HCT116 (cell line): Measurements from ENCODE around the gene DCP2. TPM values are rescaled to one million over a fixed set of nuclear protein-coding genes. Genes with fewer than 3 reads are reported as not detected.
"Not testable (repeated sequence)": the region's sequence is repeated elsewhere in the genome, so short reads cannot be mapped to it uniquely, and the experiment has no call there.

Experiments
- ATAC-seq: fragments of 200-7000 bp; cut with Tn5 transposase; 2 replicates; pipeline ENCODE4 v1.9.1; 2020; ENCODE audit warnings: mild to moderate bottlenecking, moderate library complexity
- BruUV-seq: library from RNA; stranded (reverse); fragments of 400-500 nt; replicated peaks from 2 replicates; lab custom pipeline; 2021; lab: Mats Ljungman, UMichigan
- CTCF ChIA-PET: fragments of 300-600 bp; sonication (Branson Sonifier 250); formaldehyde crosslinking; loops from one replicate; lab custom pipeline; 2021; ENCODE audit warnings: antibody characterized with exemption; lab: Charles Lee
- POLR2A ChIA-PET: fragments of 300-600, 350-600 bp; sonication (Branson Sonifier 250); formaldehyde crosslinking; loops from one replicate; lab custom pipeline; 2021; ENCODE audit warnings: antibody characterized with exemption; lab: Charles Lee
- RAD21 ChIA-PET, 2 experiments: fragments of 300-600 bp; sonication (Branson Sonifier 250); formaldehyde crosslinking; loops; one replicate each; lab custom pipeline; 2023; ENCODE audit warnings: low total read pairs in 2 of 2; ENCODE audit not compliant: uncharacterized antibody in 2 of 2, unreplicated experiment in 2 of 2, low non-redundant PET in 1 of 2; lab: Charles Lee
- DNase-seq: peaks from one replicate; pipeline ENCODE4 v3.0.0-alpha.2; 2010; ENCODE audit warnings: low read depth, low spot score
- H2AFZ ChIP-seq: fragments of 200-600 bp; shearing (Covaris generic), sonication (generic); 2 replicates; pipeline ENCODE4 v1.6.1; 2017; ENCODE audit warnings: low read depth, mixed run types, mixed read lengths, antibody characterized with exemption, low read length; ENCODE audit not compliant: poor library complexity, severe bottlenecking
- H3K27ac ChIP-seq: 2 replicates; pipeline ENCODE4 v1.5.1; 2012; ENCODE audit warnings: low read depth, low read length
- H3K27me3 ChIP-seq: fragments of 200-600 bp; sonication (generic); 2 replicates; pipeline ENCODE4 v1.6.1; 2016; ENCODE audit warnings: mixed run types, low read length, mixed read lengths; ENCODE audit not compliant: insufficient read depth
- H3K36me3 ChIP-seq, 2 experiments: fragments of 200-500 bp in 1 of 2; fragments of 200-600 bp in 1 of 2; sonication (Bioruptor generic) in 1 of 2; sonication (generic) in 1 of 2; 2 replicates each; pipeline versions ENCODE4 v1.5.1 to v1.6.1; 2014 to 2016; ENCODE audit warnings: low read length in 2 of 2, inconsistent platforms in 1 of 2, mixed read lengths in 1 of 2, mixed run types in 1 of 2; ENCODE audit not compliant: insufficient read depth in 2 of 2, control insufficient read depth in 1 of 2
- H3K4me1 ChIP-seq, 2 experiments: fragments of 200-600 bp in 1 of 2; sonication (generic) in 1 of 2; 2 replicates each; pipeline versions ENCODE4 v1.5.1 to v1.6.1; 2012 to 2017; ENCODE audit warnings: low read length in 2 of 2, inconsistent platforms in 1 of 2, mild to moderate bottlenecking in 1 of 2, mixed read lengths in 1 of 2, mixed run types in 1 of 2, moderate library complexity in 1 of 2; ENCODE audit not compliant: insufficient read depth in 2 of 2, control insufficient read depth in 1 of 2
- H3K4me2 ChIP-seq: fragments of 200-600 bp; sonication (generic); 2 replicates; pipeline ENCODE4 v1.6.1; 2017; ENCODE audit warnings: mixed run types, low read length, mixed read lengths
- H3K4me3 ChIP-seq, 2 experiments: fragments of 200-600 bp in 1 of 2; sonication (generic) in 1 of 2; replicated peaks in 1 of 2; 2 replicates each; pipeline ENCODE4 v1.5.1; 2011 to 2016; ENCODE audit warnings: low read length in 2 of 2, control low read depth in 1 of 2, low read depth in 1 of 2, mild to moderate bottlenecking in 1 of 2, mixed read lengths in 1 of 2, mixed run types in 1 of 2
- H3K79me2 ChIP-seq: fragments of 200-600 bp; sonication (generic); 2 replicates; pipeline ENCODE4 v1.6.1; 2017; ENCODE audit warnings: mild to moderate bottlenecking, mixed run types, low read length, moderate library complexity, mixed read lengths; ENCODE audit not compliant: insufficient read depth
- H3K9ac ChIP-seq: fragments of 200-600 bp; sonication (generic); 2 replicates; pipeline ENCODE4 v1.6.1; 2016; ENCODE audit warnings: low read length, mixed read lengths
- H3K9me2 ChIP-seq: fragments of 200-600 bp; sonication (generic), shearing (Covaris generic); 2 replicates; pipeline ENCODE4 v1.6.1; 2017; ENCODE audit warnings: mixed run types, mild to moderate bottlenecking, moderate library complexity; ENCODE audit not compliant: insufficient read depth
- H3K9me3 ChIP-seq, 2 experiments: fragments of 200-500 bp in 1 of 2; fragments of 200-600 bp in 1 of 2; sonication (Bioruptor generic) in 1 of 2; sonication (generic) in 1 of 2; 2 replicates each; pipeline ENCODE4 v1.6.1; 2014 to 2017; ENCODE audit warnings: low read length in 2 of 2, mixed read lengths in 2 of 2, inconsistent platforms in 1 of 2, low read depth in 1 of 2, mild to moderate bottlenecking in 1 of 2, mixed run types in 1 of 2, moderate library complexity in 1 of 2; ENCODE audit not compliant: control insufficient read depth in 1 of 2, insufficient read depth in 1 of 2
- H4K20me1 ChIP-seq: fragments of 200-600 bp; sonication (generic), shearing (Covaris generic); 2 replicates; pipeline ENCODE4 v1.6.1; 2017; ENCODE audit warnings: mixed run types, mild to moderate bottlenecking, moderate library complexity; ENCODE audit not compliant: insufficient read depth
- ATF3 ChIP-seq: IDR thresholded peaks from 2 replicates; pipeline ENCODE4 v1.6.1; 2012
- CBX3 ChIP-seq: IDR thresholded peaks from 2 replicates; pipeline ENCODE4 v1.6.1; 2012; ENCODE audit warnings: low read depth
- EGR1 ChIP-seq: IDR thresholded peaks from 2 replicates; pipeline ENCODE4 v1.6.1; 2012; ENCODE audit warnings: low read depth
- ELF1 ChIP-seq: IDR thresholded peaks from 2 replicates; pipeline ENCODE4 v1.6.1; 2012; ENCODE audit warnings: low read depth, borderline replicate concordance
- EZH2 ChIP-seq: fragments of 200-600 bp; sonication (generic); IDR thresholded peaks from 2 replicates; pipeline ENCODE4 v1.6.1; 2017; ENCODE audit warnings: antibody characterized with exemption, mixed run types
- EZH2phosphoT487 ChIP-seq: fragments of 200-600 bp; IDR thresholded peaks from 2 replicates; pipeline ENCODE4 v1.6.1; 2018; ENCODE audit warnings: antibody characterized with exemption, borderline replicate concordance
- FOSL1 ChIP-seq: IDR thresholded peaks from 2 replicates; pipeline ENCODE4 v1.6.1; 2012; ENCODE audit warnings: low read depth
- JUND ChIP-seq: IDR thresholded peaks from 2 replicates; pipeline ENCODE4 v1.6.1; 2012
- MAX ChIP-seq: IDR thresholded peaks from 2 replicates; pipeline ENCODE4 v1.6.1; 2012
- SIN3A ChIP-seq: IDR thresholded peaks from 2 replicates; pipeline ENCODE4 v1.6.1; 2012; ENCODE audit warnings: low read depth
- SP1 ChIP-seq: IDR thresholded peaks from 2 replicates; pipeline ENCODE4 v1.6.1; 2012; ENCODE audit warnings: low read depth
- SRF ChIP-seq: IDR thresholded peaks from 2 replicates; pipeline ENCODE4 v1.6.1; 2012; ENCODE audit warnings: low read depth
- TCF7L2 ChIP-seq: IDR thresholded peaks from 2 replicates; pipeline ENCODE4 v1.7.0; 2011; ENCODE audit warnings: borderline replicate concordance, inconsistent platforms; ENCODE audit not compliant: insufficient read depth, insufficient read length; ENCODE audit errors: extremely low read depth
- YY1 ChIP-seq: IDR thresholded peaks from 2 replicates; pipeline ENCODE4 v1.6.1; 2011; ENCODE audit warnings: low read length, low read depth, moderate library complexity, mild to moderate bottlenecking; ENCODE audit not compliant: insufficient replicate concordance; ENCODE audit errors: extremely low read depth
- ZFX ChIP-seq: fragments of 450-650 bp; IDR thresholded peaks from 2 replicates; pipeline ENCODE4 v1.6.1; 2017
- intact Hi-C: fragments of 100-400 bp; cut with micrococcal nuclease; formaldehyde crosslinking; loops from 2 replicates; pipeline ENCODE4 v1.10.0; 2022
- total RNA-seq: library from RNA; stranded (reverse); gene quantifications from one replicate; pipeline ENCODE4 v1.2.1, GENCODE V29; 2021; ENCODE audit not compliant: unreplicated experiment

Gene DCP2
- total RNA-seq, 1 experiment from 2014 or later = 57.1 TPM

GRCh38 chr5:112959872-112960271 lies 16.7 kb upstream of the DCP2 start:
- Histone ChIP-seq H3K4me2 (peak overlapping the region; percentile 64), H3K4me1 (peaks cover 32 to 45% of the 10 kb centered on the region in 2 experiments), H2AFZ (peak overlapping the region; percentile 81), H3K4me3 (peak overlapping the region in 1 of 2 experiments; percentile 16; a peak in 1 of 4 replicates), H3K9ac (peak overlapping the region; percentile 2)
- H3K79me2 ChIP-seq, H4K20me1 ChIP-seq, H3K27ac ChIP-seq, H3K27me3 ChIP-seq, H3K9me3 ChIP-seq, BruUV-seq, H3K36me3 ChIP-seq, CTCF ChIA-PET, H3K9me2 ChIP-seq, POLR2A ChIA-PET: not testable (repeated sequence)
- TF ChIP-seq FOSL1 = peak; percentile 89
- peak; percentile 23; the same call in 1 of the 2 replicates for TF ChIP-seq CBX3
- TF ChIP-seq SP1 = peak; percentile 53
- TF ChIP-seq MAX = peak; percentile 59
- TF ChIP-seq JUND = peak; percentile 85
- peak; percentile 61 for DNase-seq
- ATAC-seq = peak; percentile 59
- intact Hi-C loops = loop anchor here (2.0 kb wide), 1 partner anchor 37 kb away; the partner anchor contains the start of gene REEP5
- RAD21 ChIA-PET = interaction anchor here in 1 of 2 experiments (1.7 kb wide), 1 partner anchor 38 kb away, joined by 5 read pairs; the partner anchor contains the start of gene REEP5

GRCh38 chr5:112960315-112960714 lies 16.3 kb upstream of the DCP2 start:
- intact Hi-C loops = no loop called here
- RAD21 ChIA-PET = interaction anchor here in 1 of 2 experiments (1.7 kb wide), 1 partner anchor 38 kb away, joined by 5 read pairs; the partner anchor contains the start of gene REEP5
- Histone ChIP-seq H3K36me3 (no peaks in the 10 kb centered on the region), H3K4me2 (peak overlapping the region; percentile 64), H3K9ac (peak overlapping the region; percentile 2; the same call in 1 of the 2 replicates), H2AFZ (peak overlapping the region; percentile 81), H3K4me3 (peak overlapping the region in 1 of 2 experiments; percentile 16; a peak in 1 of 4 replicates), H3K4me1 (peaks cover 32 to 45% of the 10 kb centered on the region in 2 experiments), H3K9me3 (no peaks in the 10 kb centered on the region), H3K9me2 (no peaks in the 10 kb centered on the region), H3K27ac (no peak overlapping the region), H4K20me1 (no peaks in the 10 kb centered on the region), H3K27me3 (no peaks in the 10 kb centered on the region), H3K79me2 (no peaks in the 10 kb centered on the region)
- no peak for TF ChIP-seq MAX
- no peak for TF ChIP-seq YY1
- no peak for TF ChIP-seq TCF7L2
- TF ChIP-seq EZH2 = no peak
- no peak for TF ChIP-seq EZH2phosphoT487
- TF ChIP-seq SIN3A = no peak
- no peak for TF ChIP-seq ELF1
- TF ChIP-seq ZFX = no peak
- no peak for TF ChIP-seq ATF3
- no peak for TF ChIP-seq FOSL1
- no peak for TF ChIP-seq EGR1
- TF ChIP-seq SRF = no peak
- TF ChIP-seq JUND = no peak
- POLR2A ChIA-PET = interaction anchor here (1.5 kb wide), 1 partner anchor 16 kb away, joined by 4 read pairs; the partner anchor contains the start of gene DCP2
- ATAC-seq (no peak), DNase-seq (no peak)
- CTCF ChIA-PET = no interaction called here
- no TSS peak for BruUV-seq
